GM21576 (cell line): Measurements from ENCODE around the gene KIRREL3.

Experiments used
- ATAC-seq: cut with Tn5 transposase; IDR thresholded peaks from one replicate; pipeline ENCODE4 v1.9.1; 2021; ENCODE audit warnings: mild to moderate bottlenecking, moderate library complexity; ENCODE audit not compliant: unreplicated experiment

Gene KIRREL3

GRCh38 chr11:126640186-126640585 lies 360.4 kb downstream of the KIRREL3 start:
- no peak for ATAC-seq

GRCh38 chr11:126639692-126640091 lies 360.9 kb downstream of the KIRREL3 start:
- no peak for ATAC-seq

GRCh38 chr11:126638648-126639047 lies 361.9 kb downstream of the KIRREL3 start:
- no peak for ATAC-seq

- no peak for ATAC-seq
Measured at GRCh38 chr11:126637795-126638175, 362.8 kb downstream of the KIRREL3 start.

DNA sequence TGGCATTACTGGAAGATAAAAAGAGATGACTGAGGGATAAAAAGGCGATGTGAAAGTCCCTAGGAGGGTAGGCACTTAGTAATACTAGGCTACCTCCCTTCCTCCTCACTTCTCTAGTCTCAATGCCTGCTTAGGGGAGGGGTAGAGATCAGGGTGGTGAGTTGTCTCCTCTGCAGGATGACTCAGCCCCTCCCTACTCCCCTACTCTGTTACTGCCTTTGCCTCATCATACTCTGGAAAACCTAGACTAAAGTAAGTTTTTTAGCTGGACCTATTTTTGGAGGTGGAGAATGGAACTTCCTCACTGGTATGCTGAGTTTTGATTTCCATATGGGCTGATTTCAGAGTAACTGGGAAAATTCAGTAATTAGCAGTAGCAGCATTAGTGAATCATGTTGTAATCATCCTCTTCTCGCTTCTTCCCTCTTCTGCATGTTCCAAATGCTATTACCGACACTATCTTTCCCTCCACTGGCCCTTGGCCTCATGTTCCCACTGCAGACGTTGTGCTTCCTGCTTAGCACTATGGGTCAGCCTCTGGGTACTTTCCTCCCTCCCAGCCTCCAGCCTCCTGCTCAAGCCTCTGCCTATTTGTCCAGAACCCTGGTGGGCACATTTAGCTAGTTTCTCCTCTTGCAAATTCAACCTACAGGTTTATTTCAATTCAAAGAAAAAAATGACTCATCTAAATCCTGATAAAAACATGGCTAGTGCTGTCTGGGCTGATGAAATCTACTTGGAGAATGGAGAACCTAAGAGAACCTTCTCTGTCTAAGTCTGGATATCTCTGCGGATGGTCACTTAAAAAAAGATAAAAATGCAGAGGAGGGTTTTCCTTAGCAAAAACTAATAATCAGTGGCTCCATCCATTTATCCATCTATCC lies 363.4 kb downstream of the KIRREL3 start:
- ATAC-seq: no peak

DNA sequence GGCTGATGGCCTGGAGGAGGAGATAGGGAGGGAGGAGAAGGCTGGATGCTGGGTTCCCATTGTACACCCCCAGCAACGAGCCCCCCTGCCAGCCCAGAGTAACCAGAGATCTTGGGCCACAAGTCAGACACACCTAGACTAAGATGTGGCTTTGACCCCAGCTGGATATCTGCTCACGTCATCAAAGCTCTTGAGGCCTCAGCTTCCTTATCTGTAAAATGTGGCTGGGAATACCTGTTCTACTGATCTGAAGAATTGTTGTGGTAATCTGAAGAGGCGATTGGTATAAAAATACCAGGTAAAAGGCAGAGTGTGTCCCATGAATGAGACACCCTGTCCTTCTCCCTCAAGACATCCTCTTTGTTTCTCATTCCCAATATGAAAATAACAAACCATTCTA lies 365.1 kb downstream of the KIRREL3 start:
- ATAC-seq: no peak

GRCh38 chr11:126634963-126635362 lies 365.6 kb downstream of the KIRREL3 start:
- no peak for ATAC-seq

- ATAC-seq: no peak
Measured at GRCh38 chr11:126633330-126633729, 367.2 kb downstream of the KIRREL3 start.

DNA sequence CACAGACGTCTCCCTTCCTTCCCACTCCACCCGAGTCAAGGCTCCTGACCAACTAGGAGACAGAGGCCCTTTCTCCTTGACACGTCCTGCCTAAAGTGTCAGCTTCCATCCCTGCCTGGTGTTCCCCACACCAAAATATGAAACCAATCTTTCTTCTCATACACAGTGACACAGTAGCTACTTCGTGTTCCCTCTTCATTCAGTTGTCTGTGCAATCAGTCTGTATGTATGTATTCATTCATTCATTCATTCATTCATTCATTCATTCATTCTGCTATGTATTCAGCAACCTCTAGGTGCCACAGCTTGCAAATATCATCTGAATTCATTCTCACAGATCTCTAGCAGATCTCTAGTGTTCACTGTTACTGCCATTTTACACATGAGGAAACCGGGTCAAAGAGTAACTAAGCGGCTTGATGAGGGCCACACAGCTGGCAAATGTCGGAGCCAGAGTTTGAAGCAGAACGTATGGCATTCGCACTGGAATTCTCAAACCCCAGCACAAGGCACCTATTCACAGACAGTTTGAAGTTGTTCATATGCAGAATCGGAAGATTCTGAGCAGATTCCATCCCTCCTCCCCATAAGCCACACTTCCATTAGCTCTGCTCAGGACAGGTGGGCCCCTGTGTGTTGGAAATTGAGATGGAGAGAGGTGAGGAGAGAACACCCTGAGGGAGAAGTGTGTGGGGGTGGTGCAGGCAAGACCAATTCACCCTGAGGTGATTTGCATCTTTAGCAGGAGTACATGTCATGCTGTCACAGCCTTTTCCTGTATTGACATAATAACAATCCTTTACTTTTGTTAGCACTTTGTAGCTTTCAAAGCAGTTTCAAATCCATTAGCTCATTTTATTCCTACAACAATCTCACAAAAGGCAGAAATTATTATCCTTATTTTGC lies 369.4 kb downstream of the KIRREL3 start:
- no peak for ATAC-seq

GRCh38 chr11:126630488-126630887 lies 370.1 kb downstream of the KIRREL3 start:
- no peak for ATAC-seq

DNA sequence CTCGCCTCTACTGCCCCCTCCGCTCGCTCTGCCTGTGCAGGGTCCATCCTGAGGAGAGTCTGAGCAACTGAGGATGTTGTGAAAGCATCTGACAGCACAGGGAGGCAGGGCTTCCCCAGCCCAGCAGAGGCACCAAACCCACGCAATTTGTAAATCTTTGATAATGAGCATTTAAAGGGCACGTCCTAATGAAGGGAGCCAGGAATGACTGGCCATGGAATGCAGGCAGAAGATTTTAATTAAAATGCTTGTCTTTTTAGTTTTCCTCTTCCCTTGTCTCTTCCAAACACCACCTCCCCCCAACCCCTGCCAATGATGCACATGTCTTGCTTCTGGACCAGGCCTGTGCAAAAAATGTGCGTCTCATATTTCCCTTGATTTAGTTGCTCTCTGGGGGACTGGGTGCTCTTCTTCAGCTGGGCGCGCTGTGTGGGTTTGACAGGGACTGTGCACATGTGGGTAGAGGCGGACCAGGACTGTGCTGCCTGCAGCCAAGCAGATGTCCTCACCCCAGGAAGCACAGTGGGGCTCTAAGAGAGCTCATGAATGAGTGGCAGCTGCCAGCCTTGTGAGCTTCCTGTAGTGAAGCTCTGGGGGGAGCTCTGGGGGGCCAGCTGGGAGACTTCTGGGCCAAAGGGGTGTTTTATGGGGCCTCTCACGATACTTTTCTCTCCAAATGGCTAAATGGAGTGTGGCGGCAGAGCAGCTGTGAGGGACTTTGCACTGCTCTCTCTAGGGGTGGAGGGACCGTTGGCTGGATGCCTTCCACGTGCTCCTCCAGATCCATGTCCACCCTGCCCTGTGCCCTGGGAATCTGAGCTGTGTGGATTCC lies 371.6 kb downstream of the KIRREL3 start:
- no peak for ATAC-seq

GRCh38 chr11:126628450-126628789 lies 372.1 kb downstream of the KIRREL3 start:
- no peak for ATAC-seq

DNA sequence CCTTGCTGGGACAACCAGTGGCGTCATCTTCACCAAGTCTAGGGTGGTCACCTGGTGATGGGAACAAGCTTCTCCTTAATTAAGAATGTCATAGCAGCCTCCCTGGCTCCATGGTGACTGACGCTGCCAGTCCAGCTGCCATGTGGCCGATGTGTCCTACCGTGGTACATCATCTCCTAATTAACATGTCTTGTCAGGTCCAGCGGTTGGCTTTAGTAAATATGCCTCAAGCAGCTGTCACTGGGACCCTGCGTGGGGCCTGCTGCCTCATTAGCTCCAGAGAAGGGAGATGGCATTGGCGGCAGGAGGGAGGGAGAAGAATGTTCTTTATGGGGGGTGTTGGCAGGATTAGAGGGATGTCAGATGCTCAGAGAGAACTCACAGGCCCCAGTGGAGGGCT lies 373.1 kb downstream of the KIRREL3 start:
- no peak for ATAC-seq

- no peak for ATAC-seq
Measured at GRCh38 chr11:126624506-126624905, 376.1 kb downstream of the KIRREL3 start.

DNA sequence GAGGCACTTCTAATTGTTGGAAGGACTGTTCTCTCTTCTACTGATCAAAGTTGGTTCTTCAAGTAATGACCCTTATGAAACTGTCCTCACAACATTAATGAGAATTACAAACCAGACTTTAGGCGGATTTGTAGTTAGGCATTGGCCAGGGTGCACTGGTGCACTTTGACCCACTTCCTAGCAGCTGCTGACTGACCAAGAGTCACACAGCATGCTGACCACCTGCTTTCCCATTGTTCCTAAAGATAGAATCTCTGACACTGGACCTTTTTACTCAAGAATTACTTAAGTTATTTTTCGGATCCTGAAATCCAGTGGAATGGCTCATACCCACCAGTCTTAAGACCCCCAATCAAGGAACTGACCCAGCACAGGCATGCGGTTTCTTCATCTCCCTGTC lies 381.1 kb downstream of the KIRREL3 start:
- ATAC-seq: no peak

GRCh38 chr11:126615845-126616244 lies 384.7 kb downstream of the KIRREL3 start:
- no peak for ATAC-seq

DNA sequence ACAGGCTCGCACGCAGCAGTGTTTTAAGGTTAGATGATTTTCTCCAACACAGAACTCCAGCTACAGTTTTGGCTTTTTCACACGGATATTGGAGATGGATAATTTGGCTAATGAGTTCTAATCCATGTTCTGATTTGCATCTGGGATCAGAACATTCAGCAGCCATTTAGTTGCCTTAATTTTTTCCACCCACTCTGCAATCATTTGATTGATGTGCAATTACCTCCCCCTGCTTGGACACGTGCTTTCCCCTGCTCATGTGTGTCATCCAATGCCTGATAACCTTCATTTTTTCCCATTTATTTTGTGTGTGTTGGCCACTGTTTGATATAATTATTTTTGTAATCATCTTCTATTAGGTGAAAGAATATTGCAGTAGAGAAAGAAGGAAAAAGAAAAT lies 387.3 kb downstream of the KIRREL3 start:
- no peak for ATAC-seq

DNA sequence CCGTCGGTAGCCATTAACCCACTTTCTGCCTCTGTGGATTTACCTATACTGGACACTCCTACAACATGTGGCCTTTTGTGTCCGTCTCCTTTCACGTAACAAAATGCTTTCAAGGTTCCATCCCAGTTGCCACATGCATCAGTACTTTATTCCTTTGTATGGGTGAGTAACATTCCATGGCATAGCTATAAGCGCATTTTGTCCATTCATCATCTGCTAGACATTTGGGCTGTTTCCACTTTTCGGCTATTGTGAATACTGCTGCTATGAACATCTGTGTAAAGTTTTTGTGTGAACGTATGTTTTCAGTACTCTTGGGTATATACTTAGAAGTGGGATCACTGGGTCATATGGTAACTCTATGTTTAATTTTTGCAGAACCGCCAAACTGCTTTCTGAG lies 387.9 kb downstream of the KIRREL3 start:
- no peak for ATAC-seq

- no peak for ATAC-seq
Measured at GRCh38 chr11:126611438-126611837, 389.1 kb downstream of the KIRREL3 start.

- no peak for ATAC-seq
Measured at GRCh38 chr11:126608658-126609057, 391.9 kb downstream of the KIRREL3 start.
